Uterus (tissue), 4 donors: ENCODE measurements around the gene PRAMEF1. TPM values are rescaled to one million over a fixed set of nuclear protein-coding genes. Genes with fewer than 3 reads are reported as not detected.

Source experiments
- DNase-seq, 2 donors: peaks; one replicate each; pipeline ENCODE4 v3.0.0-alpha.2; 2019 to 2020
- H3K27ac ChIP-seq, 2 donors: fragments of 200-600 bp; sonication (generic); 1 replicate in 1 of 2; 2 replicates in 1 of 2; pipeline ENCODE4 v1.5.1; 2016 to 2018
- H3K27me3 ChIP-seq, 2 donors: fragments of 200-600 bp; sonication (generic); one replicate each; pipeline ENCODE4 v1.5.1; 2018 to 2019; ENCODE audit warnings: control low read depth in 1 of 2
- H3K36me3 ChIP-seq, 2 donors: fragments of 200-600 bp; sonication (generic); one replicate each; pipeline ENCODE4 v1.5.1; 2019; ENCODE audit warnings: control low read depth in 1 of 2
- H3K4me1 ChIP-seq, 2 donors: fragments of 200-600 bp; sonication (generic); one replicate each; pipeline ENCODE4 v1.5.1; 2018 to 2019; ENCODE audit warnings: control low read depth in 1 of 2
- H3K4me3 ChIP-seq, 2 donors: fragments of 200-600 bp; sonication (generic); 1 replicate in 1 of 2; 2 replicates in 1 of 2; pipeline ENCODE4 v1.5.1; 2018 to 2019; ENCODE audit warnings: mild to moderate bottlenecking in 1 of 2
- H3K9me3 ChIP-seq, 2 donors: fragments of 200-600 bp; sonication (generic); one replicate each; pipeline ENCODE4 v1.5.1; 2019; ENCODE audit warnings: control low read depth in 1 of 2
- CTCF ChIP-seq, 4 experiments: fragments of 200-600 bp in 2 of 4; fragments of 450-650 bp in 2 of 4; sonication (generic) in 2 of 4; IDR thresholded peaks; one replicate each; pipeline ENCODE4 v1.5.1; 2016 to 2019; ENCODE audit warnings: antibody characterized with exemption in 4 of 4, mild to moderate bottlenecking in 2 of 4, moderate library complexity in 1 of 4
- POLR2A ChIP-seq, 2 donors: fragments of 450-650 bp; IDR thresholded peaks; one replicate each; pipeline ENCODE4 v1.6.1; 2016; ENCODE audit warnings: antibody characterized with exemption in 2 of 2, mild to moderate bottlenecking in 1 of 2, moderate library complexity in 1 of 2
- intact Hi-C: fragments of 100-400 bp; cut with DNase I; formaldehyde crosslinking; loops from one replicate; pipeline ENCODE4 v1.15.1; 2023; ENCODE audit warnings: low total_unique reads
- total RNA-seq, 4 donors: library from RNA; depleted of rRNA in 3 of 4; stranded (reverse); fragments of >200 nt in 3 of 4; gene quantifications; one replicate each; pipeline versions ENCODE4 v1.1.0 to v1.2.4, GENCODE V29; 2014 to 2023
- donor health status: DM: yes; HTN: yes; CAD: no.

The PRAMEF1 gene
- total RNA-seq, 4 donors from 2014 or later, result not detected

- Histone ChIP-seq H3K36me3 (no peaks in the 10 kb centered on the region), H3K9me3 (no peaks in the 10 kb centered on the region), H3K4me1 (no peaks in the 10 kb centered on the region), H3K4me3 (no peak overlapping the region), H3K27ac (no peak overlapping the region), H3K27me3 (no peaks in the 10 kb centered on the region)
- DNase-seq, result no peak
- intact Hi-C loops, result no loop called here
- no peak for TF ChIP-seq POLR2A (IDR thresholded peaks at IDR 0.05)
- TF ChIP-seq CTCF (IDR thresholded peaks at IDR 0.05), result no peak
Measured at GRCh38 chr1:12754738-12755137, 36.5 kb upstream of the PRAMEF1 start.

- Histone ChIP-seq H3K4me3 (no peak overlapping the region), H3K27ac (no peak overlapping the region), H3K9me3 (no peaks in the 10 kb centered on the region), H3K4me1 (no peaks in the 10 kb centered on the region), H3K36me3 (no peaks in the 10 kb centered on the region), H3K27me3 (no peaks in the 10 kb centered on the region)
- intact Hi-C loops, result no loop called here
- DNase-seq, result no peak
- no peak for TF ChIP-seq POLR2A (IDR thresholded peaks at IDR 0.05)
- TF ChIP-seq CTCF (IDR thresholded peaks at IDR 0.05), result no peak
Measured at GRCh38 chr1:12756273-12756672, 34.9 kb upstream of the PRAMEF1 start.

- DNase-seq, result no peak
- Histone ChIP-seq H3K4me3 (no peak overlapping the region), H3K9me3 (no peaks in the 10 kb centered on the region), H3K4me1 (no peaks in the 10 kb centered on the region), H3K27me3 (no peaks in the 10 kb centered on the region), H3K36me3 (no peaks in the 10 kb centered on the region), H3K27ac (no peak overlapping the region)
- intact Hi-C loops, result no loop called here
- TF ChIP-seq CTCF (IDR thresholded peaks at IDR 0.05) (no peak), POLR2A (IDR thresholded peaks at IDR 0.05) (no peak)
Measured at GRCh38 chr1:12756768-12757413, 34.3 kb upstream of the PRAMEF1 start.

- TF ChIP-seq CTCF (IDR thresholded peaks at IDR 0.05) (no peak), POLR2A (IDR thresholded peaks at IDR 0.05) (no peak)
- intact Hi-C loops, result no loop called here
- DNase-seq, result no peak
- H3K4me1 ChIP-seq, result no peaks in the 10 kb centered on the region
- no peaks in the 10 kb centered on the region for H3K27me3 ChIP-seq
- no peak overlapping the region for H3K4me3 ChIP-seq
- no peaks in the 10 kb centered on the region for H3K36me3 ChIP-seq
- H3K9me3 ChIP-seq, result no peaks in the 10 kb centered on the region
- H3K27ac ChIP-seq, result no peak overlapping the region
Measured at GRCh38 chr1:12757836-12758235, 33.4 kb upstream of the PRAMEF1 start.

GRCh38 chr1:12760256-12760795, 30.9 kb upstream of the PRAMEF1 start:
- intact Hi-C loops, result no loop called here
- H3K36me3 ChIP-seq, result no peaks in the 10 kb centered on the region
- H3K27me3 ChIP-seq, result no peaks in the 10 kb centered on the region
- no peak overlapping the region for H3K27ac ChIP-seq
- no peak for DNase-seq
- H3K4me1 ChIP-seq, result no peaks in the 10 kb centered on the region
- H3K9me3 ChIP-seq, result no peaks in the 10 kb centered on the region
- TF ChIP-seq POLR2A (IDR thresholded peaks at IDR 0.05) (no peak), CTCF (IDR thresholded peaks at IDR 0.05) (no peak)
- no peak overlapping the region for H3K4me3 ChIP-seq
